NCI-H187 (cell line): ENCODE data around the gene BLOC1S3.

Experiments used
- DNase-seq, 2 experiments: peaks; one replicate each; lab custom pipeline; 2025; lab: John Stamatoyannopoulos, UW

The BLOC1S3 gene

DNA sequence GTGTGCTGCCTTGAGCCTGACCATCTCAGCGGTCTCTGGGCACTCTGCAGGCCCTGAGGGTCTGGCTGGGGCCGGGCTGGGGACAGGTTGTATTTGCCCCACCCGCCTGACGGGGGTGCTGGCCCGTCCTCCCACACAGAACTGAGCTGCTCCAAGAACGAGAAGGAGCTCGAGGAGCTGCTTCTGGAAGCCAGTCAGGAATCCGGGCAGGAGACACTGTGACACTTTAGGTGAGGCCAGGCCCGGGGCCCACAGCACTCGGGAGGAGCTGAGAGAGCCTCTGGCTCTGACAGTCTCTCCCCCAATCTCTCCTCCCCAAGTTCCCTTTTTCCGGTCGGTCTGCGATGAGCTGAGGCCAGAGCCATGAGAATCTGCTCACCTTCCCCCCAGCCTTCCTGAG, 32.3 kb upstream of the BLOC1S3 start:
- no peak for DNase-seq

- DNase-seq, result no peak
Measured at GRCh38 chr19:45146741-45147205, 31.8 kb upstream of the BLOC1S3 start.

- no peak for DNase-seq
Measured at GRCh38 chr19:45147835-45148676, 30.5 kb upstream of the BLOC1S3 start.

- DNase-seq, result no peak
Measured at GRCh38 chr19:45149129-45149528, 29.5 kb upstream of the BLOC1S3 start.

GRCh38 chr19:45150180-45150579, 28.4 kb upstream of the BLOC1S3 start:
- no peak for DNase-seq

DNA sequence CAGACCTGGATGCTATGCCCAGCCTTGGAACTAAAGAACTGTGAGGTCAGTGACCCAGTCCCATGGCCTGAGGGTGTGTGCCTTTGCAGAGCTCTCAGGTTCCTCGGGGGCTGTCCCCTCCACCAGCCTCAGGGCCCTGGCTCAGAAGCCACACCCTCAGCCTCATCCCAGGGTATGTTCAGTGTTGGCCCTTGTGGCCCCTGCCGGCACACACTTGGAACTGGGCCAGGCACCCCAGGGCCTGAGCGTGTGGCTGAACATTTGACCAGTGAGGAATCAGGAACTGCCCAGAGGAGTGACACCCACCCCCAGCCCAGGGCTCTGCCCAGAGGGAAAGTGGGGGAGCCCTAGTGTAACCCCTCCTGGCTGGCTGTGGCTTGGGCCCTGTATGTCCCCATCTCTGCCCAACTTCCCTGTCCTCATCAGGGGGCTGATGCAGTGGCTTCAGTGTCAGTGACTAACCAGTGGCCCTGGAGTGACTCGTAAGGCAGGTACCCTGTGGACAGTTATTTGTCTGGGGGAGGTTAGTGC, 27.8 kb upstream of the BLOC1S3 start:
- DNase-seq, result no peak

- DNase-seq, result no peak
Measured at GRCh38 chr19:45151320-45151719, 27.3 kb upstream of the BLOC1S3 start.

DNA sequence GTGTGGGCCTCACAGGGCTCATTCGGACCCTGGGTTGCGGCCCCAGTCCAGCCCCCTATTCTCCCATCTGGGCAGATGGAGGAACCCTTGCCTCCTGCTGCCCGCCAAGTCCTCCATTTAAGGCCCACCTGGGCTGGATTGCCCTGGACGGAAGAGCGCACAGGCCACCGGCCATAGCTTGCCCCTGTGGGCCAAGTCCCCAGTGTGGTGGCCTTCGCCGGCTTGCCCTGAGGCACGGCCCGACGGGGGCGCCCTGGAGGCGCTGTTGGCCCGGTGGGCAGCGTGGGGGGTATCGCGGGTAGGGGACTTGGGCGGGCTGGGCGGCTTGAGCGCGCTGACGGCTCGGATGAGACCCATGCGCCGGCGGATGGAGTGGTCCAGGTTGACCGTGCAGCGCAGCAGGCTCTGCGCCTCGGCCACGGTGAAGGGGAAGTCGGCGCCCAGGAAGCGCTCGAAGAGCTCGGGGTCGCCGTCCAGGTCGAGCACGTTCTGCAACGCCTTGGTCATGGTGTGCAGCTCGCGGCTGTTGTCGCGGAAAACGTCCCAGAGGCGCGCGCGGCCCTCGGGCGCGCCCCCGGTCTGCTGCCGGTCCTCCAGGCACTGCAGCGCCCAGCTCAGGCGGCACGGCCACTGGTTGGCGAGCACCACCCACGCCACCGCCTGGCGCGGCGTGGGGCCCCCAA, 26.6 kb upstream of the BLOC1S3 start:
- no peak for DNase-seq

DNA sequence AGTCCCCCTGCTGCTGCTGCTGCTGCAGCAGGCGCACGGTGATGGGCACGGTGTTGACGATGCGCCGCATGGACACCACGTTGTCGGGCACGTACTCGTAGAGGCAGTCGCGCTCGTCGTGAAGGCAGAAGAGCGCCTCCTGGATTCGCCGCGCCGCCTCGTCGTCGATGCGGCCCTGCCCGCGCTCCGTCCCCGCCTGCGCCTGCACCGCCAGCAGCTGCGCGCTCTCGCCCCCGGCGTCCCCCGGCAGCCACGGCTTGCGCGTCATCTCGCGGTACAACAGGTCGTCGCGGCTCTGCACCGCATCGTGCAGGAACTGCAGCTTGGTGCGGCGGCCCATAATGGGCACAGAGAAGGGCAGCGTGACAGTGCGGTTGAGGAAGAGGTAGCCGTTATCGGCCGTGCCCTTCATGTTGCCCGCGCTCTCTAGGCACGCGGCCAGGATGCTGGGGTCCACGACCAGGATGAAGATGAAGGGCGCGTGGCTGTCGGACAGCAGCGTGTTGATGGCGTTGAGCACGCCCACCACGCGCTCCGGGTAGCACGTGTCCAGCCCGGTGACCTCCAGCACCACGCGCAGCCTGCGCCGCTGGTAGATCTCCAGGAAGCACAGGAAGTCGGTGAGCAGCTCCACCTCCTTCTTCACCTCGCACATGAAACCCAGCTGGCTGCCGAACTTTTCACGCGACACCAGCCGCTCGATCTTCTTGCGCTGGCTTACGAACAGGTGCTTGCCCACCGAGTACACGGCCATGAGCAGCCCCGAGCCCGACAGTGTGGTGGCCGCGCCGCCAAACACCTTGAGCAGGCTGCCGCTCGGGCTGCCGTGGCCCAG, 25.9 kb upstream of the BLOC1S3 start:
- no peak for DNase-seq

- DNase-seq, result no peak
Measured at GRCh38 chr19:45153339-45154063, 25.1 kb upstream of the BLOC1S3 start.

- no peak for DNase-seq
Measured at GRCh38 chr19:45154064-45154827, 24.3 kb upstream of the BLOC1S3 start.

GRCh38 chr19:45156011-45156630, 22.5 kb upstream of the BLOC1S3 start:
- no peak for DNase-seq

DNA sequence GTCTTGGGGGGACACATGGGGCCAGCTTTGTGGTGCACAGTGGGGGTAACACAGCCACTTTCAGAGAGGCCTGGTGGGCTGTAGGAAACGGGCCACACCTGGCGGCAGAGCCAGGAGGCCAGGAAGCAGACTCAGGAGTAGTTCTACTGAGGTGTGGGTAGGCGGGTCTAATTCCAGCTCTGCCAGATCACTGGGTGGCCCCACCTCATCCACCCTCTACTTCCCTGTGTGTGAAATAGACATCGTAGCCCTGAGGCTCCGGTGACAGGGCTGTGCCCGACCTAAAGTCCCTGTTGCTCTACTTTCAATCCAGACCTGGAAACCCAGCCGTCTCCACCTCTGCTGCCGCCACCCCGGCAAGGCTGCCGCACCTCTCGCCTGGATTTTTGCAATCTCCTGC, 21.8 kb upstream of the BLOC1S3 start:
- no peak for DNase-seq

- no peak for DNase-seq
Measured at GRCh38 chr19:45158503-45159209, 19.9 kb upstream of the BLOC1S3 start.

GRCh38 chr19:45159210-45159970, 19.2 kb upstream of the BLOC1S3 start:
- DNase-seq, result no peak

- no peak for DNase-seq
Measured at GRCh38 chr19:45159971-45160324, 18.6 kb upstream of the BLOC1S3 start.

GRCh38 chr19:45160870-45161737, 17.5 kb upstream of the BLOC1S3 start, which contains the start of gene NKPD1:
NKPD1 (minus strand) TSS chr19:45160982; CDS start chr19:45160150, 832 bp downstream.
- no peak for DNase-seq
